ENCODE results near the gene MACROH2A2. TPM values are rescaled to one million over a fixed set of nuclear protein-coding genes. Genes with fewer than 3 reads are reported as not detected.

MACROH2A2 gene
- total RNA-seq, 1 donor from 2014 or later: 25.5 TPM

DNA sequence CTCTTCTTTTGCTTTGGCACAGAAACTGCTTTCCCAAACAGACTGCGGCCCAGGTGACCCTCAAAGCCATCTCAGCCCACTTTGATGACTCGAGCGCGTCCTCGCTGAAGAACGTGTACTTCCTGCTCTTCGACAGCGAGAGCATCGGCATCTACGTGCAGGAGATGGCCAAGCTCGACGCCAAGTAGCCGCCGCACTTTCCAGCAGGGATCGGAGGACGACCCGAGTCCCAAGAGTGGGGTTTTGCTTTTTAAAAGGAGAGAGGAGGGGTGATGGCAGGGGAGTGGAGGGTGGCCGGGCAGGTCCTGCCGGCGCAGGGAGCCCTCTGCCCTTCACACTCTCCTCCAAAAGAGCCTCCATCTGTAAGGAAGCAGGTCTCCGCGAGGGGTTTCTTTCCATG is 58.9 kb downstream of the MACROH2A2 start:
- Histone ChIP-seq H3K79me2 (ENCODE audit: insufficient read depth, low read length) (no peaks in the 10 kb centered on the region), H3K9ac (ENCODE audit: low read length) (no peak overlapping the region), H2AFZ (ENCODE audit: low read depth, low read length) (no peak overlapping the region), H3K27ac (ENCODE audit: low read depth, low read length) (no peak overlapping the region), H3K27me3 (ENCODE audit: insufficient read depth, low read length) (no peaks in the 10 kb centered on the region), H4K20me1 (ENCODE audit: insufficient read depth, low read length) (peaks cover 8% of the 10 kb centered on the region), H3K36me3 (ENCODE audit: insufficient read depth, low read length) (peaks cover 2% of the 10 kb centered on the region), H3K4me1 (ENCODE audit: insufficient read depth, low read length) (no peaks in the 10 kb centered on the region), H3K4me2 (ENCODE audit: low read length) (no peak overlapping the region), H3K4me3 (ENCODE audit: insufficient read depth, low read depth, low read length) (no peak overlapping the region), H3K9me3 (ENCODE audit: insufficient read depth, low read depth, low read length) (no peaks in the 10 kb centered on the region)
- Mint-ChIP-seq H3K4me1 (ENCODE audit: low read depth, unreplicated experiment) (peaks cover 5% of the 10 kb centered on the region), H3K36me3 (ENCODE audit: low read depth, unreplicated experiment) (peaks cover 11% of the 10 kb centered on the region), H3K27me3 (ENCODE audit: low read depth, unreplicated experiment) (no peaks in the 10 kb centered on the region), H3K4me3 (ENCODE audit: unreplicated experiment) (no peak overlapping the region), H3K27ac (ENCODE audit: unreplicated experiment) (no peak overlapping the region), H3K9me3 (ENCODE audit: unreplicated experiment) (no peaks in the 10 kb centered on the region)
- TF ChIP-seq, protein P1, sequence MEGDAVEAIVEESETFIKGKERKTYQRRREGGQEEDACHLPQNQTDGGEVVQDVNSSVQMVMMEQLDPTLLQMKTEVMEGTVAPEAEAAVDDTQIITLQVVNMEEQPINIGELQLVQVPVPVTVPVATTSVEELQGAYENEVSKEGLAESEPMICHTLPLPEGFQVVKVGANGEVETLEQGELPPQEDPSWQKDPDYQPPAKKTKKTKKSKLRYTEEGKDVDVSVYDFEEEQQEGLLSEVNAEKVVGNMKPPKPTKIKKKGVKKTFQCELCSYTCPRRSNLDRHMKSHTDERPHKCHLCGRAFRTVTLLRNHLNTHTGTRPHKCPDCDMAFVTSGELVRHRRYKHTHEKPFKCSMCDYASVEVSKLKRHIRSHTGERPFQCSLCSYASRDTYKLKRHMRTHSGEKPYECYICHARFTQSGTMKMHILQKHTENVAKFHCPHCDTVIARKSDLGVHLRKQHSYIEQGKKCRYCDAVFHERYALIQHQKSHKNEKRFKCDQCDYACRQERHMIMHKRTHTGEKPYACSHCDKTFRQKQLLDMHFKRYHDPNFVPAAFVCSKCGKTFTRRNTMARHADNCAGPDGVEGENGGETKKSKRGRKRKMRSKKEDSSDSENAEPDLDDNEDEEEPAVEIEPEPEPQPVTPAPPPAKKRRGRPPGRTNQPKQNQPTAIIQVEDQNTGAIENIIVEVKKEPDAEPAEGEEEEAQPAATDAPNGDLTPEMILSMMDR (IDR thresholded peaks at IDR 0.05; ENCODE audit: insufficient read depth, low read depth, low read length): no peak
- TF ChIP-seq EZH2 (IDR thresholded peaks at IDR 0.05; ENCODE audit: insufficient read depth, low read length): no peak
- no peak for FAIRE-seq
- no peak for DNase-seq (ENCODE audit: low read depth)

DNA sequence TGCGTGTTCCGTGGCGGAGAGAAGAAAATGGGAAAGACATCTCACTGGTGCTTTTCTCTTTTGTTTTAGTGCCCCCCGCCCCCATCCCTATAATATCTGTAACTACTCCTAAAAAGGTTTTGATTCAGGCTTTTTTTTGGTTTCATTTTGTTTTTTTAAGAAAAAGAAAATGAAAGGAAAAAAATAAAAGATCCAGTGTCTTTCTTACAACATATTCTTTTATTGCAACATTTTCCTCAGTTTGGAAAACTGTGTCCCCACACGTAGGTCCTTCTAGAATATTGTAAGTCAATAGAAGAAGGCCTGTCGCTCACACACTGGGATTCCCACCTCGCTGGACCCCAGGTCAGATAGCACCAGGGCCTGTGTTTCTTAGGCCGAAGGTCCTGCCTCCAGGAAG is 59.4 kb downstream of the MACROH2A2 start:
- Histone ChIP-seq H3K4me2 (ENCODE audit: low read length) (no peak overlapping the region), H3K9me3 (ENCODE audit: insufficient read depth, low read depth, low read length) (no peaks in the 10 kb centered on the region), H2AFZ (ENCODE audit: low read depth, low read length) (no peak overlapping the region), H3K4me1 (ENCODE audit: insufficient read depth, low read length) (no peaks in the 10 kb centered on the region), H3K9ac (ENCODE audit: low read length) (no peak overlapping the region), H3K27ac (ENCODE audit: low read depth, low read length) (no peak overlapping the region), H3K27me3 (ENCODE audit: insufficient read depth, low read length) (no peaks in the 10 kb centered on the region), H3K79me2 (ENCODE audit: insufficient read depth, low read length) (no peaks in the 10 kb centered on the region), H3K4me3 (ENCODE audit: insufficient read depth, low read depth, low read length) (no peak overlapping the region), H4K20me1 (ENCODE audit: insufficient read depth, low read length) (peaks cover 12% of the 10 kb centered on the region), H3K36me3 (ENCODE audit: insufficient read depth, low read length) (peaks cover 2% of the 10 kb centered on the region)
- TF ChIP-seq, protein P1 (IDR thresholded peaks at IDR 0.05; ENCODE audit: insufficient read depth, low read depth, low read length): no peak
- TF ChIP-seq EZH2 (IDR thresholded peaks at IDR 0.05; ENCODE audit: insufficient read depth, low read length): no peak
- H3K27ac Mint-ChIP-seq (ENCODE audit: unreplicated experiment): peak overlapping the region; percentile 4
- peaks cover 15% of the 10 kb centered on the region for H3K36me3 Mint-ChIP-seq (ENCODE audit: low read depth, unreplicated experiment)
- H3K27me3 Mint-ChIP-seq (ENCODE audit: low read depth, unreplicated experiment): no peaks in the 10 kb centered on the region
- peaks cover 5% of the 10 kb centered on the region for H3K4me1 Mint-ChIP-seq (ENCODE audit: low read depth, unreplicated experiment)
- H3K4me3 Mint-ChIP-seq (ENCODE audit: unreplicated experiment): no peak overlapping the region
- DNase-seq (ENCODE audit: low read depth) (no peak), FAIRE-seq (no peak)
- H3K9me3 Mint-ChIP-seq (ENCODE audit: unreplicated experiment): no peaks in the 10 kb centered on the region

DNA sequence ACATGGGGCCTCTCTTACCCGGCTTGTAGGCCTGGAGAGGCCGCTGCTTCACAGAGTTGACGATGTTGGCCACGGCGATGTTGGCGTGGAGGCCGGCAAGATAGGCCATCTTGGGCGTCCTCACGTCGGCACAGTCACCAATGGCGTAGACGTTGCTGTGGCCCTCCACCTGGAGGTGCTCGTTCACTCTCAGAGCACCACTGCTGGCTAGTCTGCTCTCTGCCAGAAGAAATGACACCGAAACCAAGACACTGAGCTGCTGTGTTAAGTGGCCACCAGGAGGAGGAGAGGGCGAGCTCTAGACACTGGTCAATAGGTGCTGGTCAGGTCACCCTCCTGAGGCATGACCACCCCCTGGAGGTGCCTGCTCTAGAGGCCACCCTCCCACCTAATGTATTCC is 62.3 kb downstream of the MACROH2A2 start:
- Histone ChIP-seq H3K79me2 (ENCODE audit: insufficient read depth, low read length) (no peaks in the 10 kb centered on the region), H4K20me1 (ENCODE audit: insufficient read depth, low read length) (peaks cover 12% of the 10 kb centered on the region), H3K9me3 (ENCODE audit: insufficient read depth, low read depth, low read length) (no peaks in the 10 kb centered on the region), H3K4me1 (ENCODE audit: insufficient read depth, low read length) (no peaks in the 10 kb centered on the region), H3K4me3 (ENCODE audit: insufficient read depth, low read depth, low read length) (no peak overlapping the region), H3K4me2 (ENCODE audit: low read length) (no peak overlapping the region), H2AFZ (ENCODE audit: low read depth, low read length) (no peak overlapping the region), H3K36me3 (ENCODE audit: insufficient read depth, low read length) (no peaks in the 10 kb centered on the region), H3K9ac (ENCODE audit: low read length) (no peak overlapping the region), H3K27ac (ENCODE audit: low read depth, low read length) (no peak overlapping the region), H3K27me3 (ENCODE audit: insufficient read depth, low read length) (no peaks in the 10 kb centered on the region)
- TF ChIP-seq, protein P1 (IDR thresholded peaks at IDR 0.05; ENCODE audit: insufficient read depth, low read depth, low read length): no peak
- no peak for TF ChIP-seq EZH2 (IDR thresholded peaks at IDR 0.05; ENCODE audit: insufficient read depth, low read length)
- no peak for DNase-seq (ENCODE audit: low read depth)
- H3K9me3 Mint-ChIP-seq (ENCODE audit: unreplicated experiment): peaks cover 2% of the 10 kb centered on the region
- no peak for FAIRE-seq
- peaks cover 5% of the 10 kb centered on the region for H3K4me1 Mint-ChIP-seq (ENCODE audit: low read depth, unreplicated experiment)
- no peak overlapping the region for H3K4me3 Mint-ChIP-seq (ENCODE audit: unreplicated experiment)
- no peak overlapping the region for H3K27ac Mint-ChIP-seq (ENCODE audit: unreplicated experiment)
- H3K36me3 Mint-ChIP-seq (ENCODE audit: low read depth, unreplicated experiment): peaks cover 25% of the 10 kb centered on the region
- H3K27me3 Mint-ChIP-seq (ENCODE audit: low read depth, unreplicated experiment): peaks cover 2% of the 10 kb centered on the region

Measured in astrocyte (in vitro differentiated cells and primary cell).